OCI-LY3 (cell line): ENCODE results near the gene ZBTB3.

Source experiments
- CTCF ChIP-seq: fragments of 200-600, 300-600 bp; sonication (generic); IDR thresholded peaks from 2 replicates; pipeline ENCODE4 v1.5.1; 2014; ENCODE audit warnings: antibody characterized with exemption, low read length, low read depth
- EZH2phosphoT487 ChIP-seq: fragments of 200-600 bp; shearing (Covaris generic); IDR thresholded peaks from 2 replicates; pipeline ENCODE4 v1.6.1; 2018; ENCODE audit warnings: antibody characterized with exemption, mixed run types, low read depth

GRCh38 chr11:62775646-62776045 lies 21.7 kb upstream of the ZBTB3 start:
- TF ChIP-seq EZH2phosphoT487 (no peak), CTCF (no peak)
